GM10248 (cell line): ENCODE measurements around the gene SDK1.

Experiments
- CTCF ChIA-PET: fragments of 300-600 bp; sonication (Branson Sonifier 250); formaldehyde crosslinking; extraction: SDS; loops from one replicate; lab custom pipeline; 2021; ENCODE audit warnings: antibody characterized with exemption; lab: Yijun Ruan, JAX
- POLR2A ChIA-PET: fragments of 350-650 bp; sonication (Branson Sonifier 250); formaldehyde crosslinking; extraction: SDS; loops from one replicate; lab custom pipeline; 2020; ENCODE audit warnings: antibody characterized with exemption; lab: Yijun Ruan, JAX
- DNase-seq: peaks from one replicate; pipeline ENCODE4 v3.0.0; 2012; ENCODE audit errors: extremely low spot score
- CTCF ChIP-seq: IDR thresholded peaks from 2 replicates; pipeline ENCODE4 v1.5.1; 2012; ENCODE audit warnings: mild to moderate bottlenecking, low read depth; ENCODE audit errors: extremely low read depth, missing control alignments, control extremely low read depth

SDK1 gene

GRCh38 chr7:4225361-4225771 is 924.3 kb downstream of the SDK1 start:
- ChIA-PET POLR2A (no interaction called here), CTCF (no interaction called here)
- no peak for TF ChIP-seq CTCF
- no peak for DNase-seq

DNA sequence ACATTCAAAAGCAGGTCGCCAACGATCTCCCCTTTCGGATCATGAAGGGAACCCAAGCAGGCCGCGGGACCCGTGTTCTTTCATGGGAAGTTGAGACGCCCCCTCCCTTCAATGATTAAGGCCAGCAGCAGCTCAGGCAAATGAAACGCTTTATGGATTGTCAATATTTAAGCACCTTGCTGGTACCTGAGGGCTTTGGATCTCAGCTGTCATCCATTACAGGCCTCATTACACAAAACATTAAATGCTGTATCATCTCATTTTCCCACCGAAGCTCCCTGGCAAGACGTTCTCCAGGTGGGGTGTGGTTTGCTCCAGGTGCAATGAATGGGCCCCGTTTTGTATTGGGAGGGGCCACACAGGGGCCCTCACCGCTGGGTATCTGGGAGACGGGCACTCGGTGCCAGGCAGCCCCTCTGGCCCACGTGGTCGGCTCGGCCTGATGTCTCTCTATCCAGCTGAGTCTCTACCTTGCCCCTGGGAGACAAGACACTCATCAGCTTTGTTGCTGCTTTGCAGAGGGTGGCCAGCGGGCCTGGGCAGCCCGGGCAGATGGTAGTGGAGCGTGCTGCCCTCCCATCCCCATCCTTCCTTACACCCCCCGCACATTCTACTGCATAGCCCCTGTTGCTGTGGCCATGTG is 925.0 kb downstream of the SDK1 start:
- DNase-seq: no peak
- ChIA-PET CTCF (no interaction called here), POLR2A (no interaction called here)
- TF ChIP-seq CTCF: no peak

DNA sequence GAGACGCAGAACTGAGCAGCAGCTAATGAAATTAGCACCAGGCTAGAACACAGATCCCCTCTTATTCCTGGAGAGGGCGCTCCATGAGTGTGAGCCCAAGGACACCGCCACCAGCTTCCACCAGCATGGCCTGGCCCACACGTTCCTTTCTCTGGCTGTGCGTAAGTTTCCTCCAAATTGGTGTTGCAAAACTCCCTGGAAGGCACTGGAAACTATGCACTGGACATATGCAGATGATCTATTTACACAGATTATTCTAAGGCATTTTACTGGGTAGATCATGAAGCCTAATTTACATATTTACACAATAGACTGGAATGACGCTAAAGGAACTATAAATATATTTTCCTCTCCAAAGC is 925.5 kb downstream of the SDK1 start:
- no peak for TF ChIP-seq CTCF
- DNase-seq: no peak
- ChIA-PET CTCF (no interaction called here), POLR2A (no interaction called here)

DNA sequence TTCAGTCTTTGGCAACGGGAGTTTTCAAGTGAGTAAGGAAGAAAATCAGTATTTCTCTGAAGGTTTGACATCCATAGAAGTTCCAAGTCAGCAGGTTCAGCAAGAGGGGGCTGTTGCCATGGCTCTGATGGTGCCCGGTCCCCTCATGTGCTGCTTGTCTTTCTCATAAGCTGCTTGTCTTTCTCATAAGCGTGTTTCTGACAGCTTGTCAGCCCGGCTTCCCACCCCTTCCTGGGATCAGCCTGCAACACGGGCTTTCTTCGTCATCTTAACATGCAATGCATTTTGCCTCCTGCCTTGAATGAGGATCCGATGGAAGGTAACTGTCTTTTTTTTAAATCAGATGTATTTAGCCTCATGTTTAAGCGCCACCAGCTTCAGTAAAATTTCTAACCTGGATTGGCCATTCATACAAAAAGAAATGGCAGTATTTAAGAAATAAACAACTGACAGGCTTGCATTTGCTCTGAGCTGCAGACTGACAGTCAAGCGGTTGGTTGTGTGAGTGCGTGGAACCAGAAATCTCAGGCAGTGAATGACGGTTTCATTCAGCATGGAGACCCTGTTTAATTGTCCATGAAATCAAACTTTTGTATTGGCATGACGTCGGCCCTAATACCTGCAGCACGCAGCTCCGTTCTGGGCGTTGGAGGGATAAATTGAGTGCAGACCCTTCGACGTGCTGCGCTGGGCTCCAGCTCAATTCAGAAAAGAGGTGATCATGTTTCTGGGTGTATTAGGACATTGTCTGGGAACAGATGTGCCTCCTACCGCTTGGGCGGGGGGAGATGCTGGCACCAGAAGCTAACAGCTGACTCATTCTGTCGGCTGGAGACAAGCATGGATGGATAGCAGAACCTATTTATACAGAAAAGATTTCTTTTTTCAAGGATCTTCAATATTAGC is 926.3 kb downstream of the SDK1 start:
- no peak for TF ChIP-seq CTCF
- ChIA-PET POLR2A (no interaction called here), CTCF (no interaction called here)
- no peak for DNase-seq

GRCh38 chr7:4230352-4230751 is 929.3 kb downstream of the SDK1 start:
- TF ChIP-seq CTCF: no peak
- ChIA-PET CTCF (no interaction called here), POLR2A (no interaction called here)
- no peak for DNase-seq

- TF ChIP-seq CTCF: no peak
- POLR2A ChIA-PET: no interaction called here
- CTCF ChIA-PET: no interaction called here
- DNase-seq: no peak
These were observed 932.1 kb downstream of the SDK1 start for GRCh38 chr7:4233146-4233545.
